Gastrocnemius medialis (tissue), 4 donors: Measurements from ENCODE around the gene OXT.

ENCODE experiments used
- CTCF ChIP-seq, 5 experiments: fragments of 450-650 bp in 3 of 5; fragments of 200-600 bp in 2 of 5; sonication (generic) in 2 of 5; IDR thresholded peaks in 4 of 5; conservative IDR thresholded peaks in 1 of 5; 1 replicate in 4 of 5; 2 replicates in 1 of 5; pipeline ENCODE4 v1.5.1; 2016 to 2019; ENCODE audit warnings: antibody characterized with exemption in 5 of 5, mild to moderate bottlenecking in 3 of 5, moderate library complexity in 3 of 5
- POLR2A ChIP-seq, 2 donors: fragments of 450-650 bp; IDR thresholded peaks; one replicate each; pipeline ENCODE4 v1.6.1; 2017; ENCODE audit warnings: antibody characterized with exemption in 2 of 2, mild to moderate bottlenecking in 2 of 2, moderate library complexity in 2 of 2

GRCh38 chr20:3119044-3119443 lies 47.6 kb downstream of the OXT start:
- no peak for TF ChIP-seq CTCF (IDR thresholded peaks at IDR 0.05 in 4 of 5, conservative IDR thresholded peaks at IDR 0.05 in 1 of 5)
- no peak for TF ChIP-seq POLR2A (IDR thresholded peaks at IDR 0.05)
